Liver (tissue), 9 donors: ENCODE measurements around the gene CLPTM1. TPM values are rescaled to one million over a fixed set of nuclear protein-coding genes. Genes with fewer than 3 reads are reported as not detected.

Experiments
- DNase-seq: peaks from one replicate; pipeline ENCODE4 v3.0.0-alpha.2; 2017; ENCODE audit warnings: low spot score
- H3K27ac ChIP-seq, 2 donors: one replicate each; pipeline ENCODE4 v1.7.0; 2013; ENCODE audit warnings: inconsistent platforms in 2 of 2, low read length in 2 of 2, control low read depth in 1 of 2, low read depth in 1 of 2, mild to moderate bottlenecking in 1 of 2
- H3K27me3 ChIP-seq, 4 donors: one replicate each; pipeline versions ENCODE4 v1.6.1 to v1.7.0; 2013; ENCODE audit warnings: low read length in 3 of 4, inconsistent platforms in 1 of 4, mild to moderate bottlenecking in 1 of 4, moderate library complexity in 1 of 4; ENCODE audit not compliant: control insufficient read depth in 4 of 4, insufficient read depth in 4 of 4
- H3K36me3 ChIP-seq, 4 donors: one replicate each; pipeline versions ENCODE4 v1.6.1 to v1.7.0; 2013; ENCODE audit warnings: low read length in 3 of 4, mild to moderate bottlenecking in 3 of 4, low read depth in 1 of 4, moderate library complexity in 1 of 4; ENCODE audit not compliant: control insufficient read depth in 4 of 4, insufficient read depth in 3 of 4
- H3K4me1 ChIP-seq, 4 donors: one replicate each; pipeline versions ENCODE4 v1.6.1 to v1.7.0; 2013; ENCODE audit warnings: low read length in 3 of 4, mild to moderate bottlenecking in 3 of 4, moderate library complexity in 1 of 4; ENCODE audit not compliant: control insufficient read depth in 4 of 4, insufficient read depth in 4 of 4
- H3K4me3 ChIP-seq, 3 donors: one replicate each; pipeline versions ENCODE4 v1.6.1 to v1.7.0; 2013; ENCODE audit warnings: low read length in 3 of 3, control low read depth in 1 of 3, low read depth in 1 of 3, mild to moderate bottlenecking in 1 of 3
- H3K9ac ChIP-seq, 2 donors: one replicate each; pipeline ENCODE4 v1.7.0; 2013; ENCODE audit warnings: low read length in 2 of 2, mild to moderate bottlenecking in 2 of 2, moderate library complexity in 2 of 2, control low read depth in 1 of 2, low read depth in 1 of 2
- H3K9me3 ChIP-seq, 4 donors: one replicate each; pipeline versions ENCODE4 v1.6.1 to v1.7.0; 2013; ENCODE audit warnings: low read length in 3 of 4; ENCODE audit not compliant: control insufficient read depth in 4 of 4
- EGR1 ChIP-seq, 2 donors: IDR thresholded peaks; 2 replicates each; pipeline ENCODE4 v1.6.1; 2016 to 2018; ENCODE audit warnings: antibody characterized with exemption in 2 of 2, low read depth in 2 of 2
- FOXA1 ChIP-seq: IDR thresholded peaks from 2 replicates; pipeline ENCODE4 v1.6.1; 2016; ENCODE audit warnings: antibody characterized with exemption
- FOXA2 ChIP-seq: IDR thresholded peaks from 2 replicates; pipeline ENCODE4 v1.6.1; 2016; ENCODE audit warnings: antibody characterized with exemption
- HNF4A ChIP-seq, 2 donors: conservative IDR thresholded peaks; 2 replicates each; pipeline ENCODE4 v1.6.1; 2016; ENCODE audit warnings: antibody characterized with exemption in 2 of 2, mild to moderate bottlenecking in 2 of 2
- HNF4G ChIP-seq: IDR thresholded peaks from 2 replicates; pipeline ENCODE4 v1.6.1; 2016; ENCODE audit warnings: antibody characterized with exemption
- NR2F2 ChIP-seq: IDR thresholded peaks from 2 replicates; pipeline ENCODE4 v1.6.1; 2016; ENCODE audit warnings: antibody characterized with exemption
- RAD21 ChIP-seq, 2 donors: IDR thresholded peaks; 2 replicates each; pipeline ENCODE4 v1.6.1; 2016; ENCODE audit warnings: antibody characterized with exemption in 2 of 2, mild to moderate bottlenecking in 2 of 2
- RXRA ChIP-seq, 2 donors: IDR thresholded peaks; 2 replicates each; pipeline ENCODE4 v1.6.1; 2017 to 2018; ENCODE audit warnings: antibody characterized with exemption in 2 of 2, mild to moderate bottlenecking in 1 of 2
- SP1 ChIP-seq: IDR thresholded peaks from 2 replicates; pipeline ENCODE4 v1.6.1; 2018; ENCODE audit warnings: antibody characterized with exemption, mild to moderate bottlenecking
- TAF1 ChIP-seq: conservative IDR thresholded peaks from 2 replicates; pipeline ENCODE4 v1.6.1; 2016; ENCODE audit warnings: antibody characterized with exemption, mild to moderate bottlenecking
- YY1 ChIP-seq: IDR thresholded peaks from 2 replicates; pipeline ENCODE4 v1.6.1; 2016; ENCODE audit warnings: antibody characterized with exemption, mild to moderate bottlenecking
- WGBS: extraction: QIAGEN DNeasy Blood & Tissue Kit; methylation state at CpG from one replicate; pipeline ENCODE4 v1.1.7; 2013; 5-methylcytosine and 5-hydroxymethylcytosine counted together
- polyA plus RNA-seq, 2 donors: library from polyadenylated mRNA; stranded (reverse) in 1 of 2; unstranded in 1 of 2; fragments of 200-250 nt in 1 of 2; fragments of >200 nt in 1 of 2; fragmentation: Nextera tagmentation in 1 of 2; extraction: Ambion mirVana in 1 of 2; gene quantifications; one replicate each; pipeline versions ENCODE4 v1.2.1 to v1.2.3, GENCODE V29; 2013 to 2015
- total RNA-seq, 2 donors: library from RNA; depleted of rRNA; stranded (reverse); fragments of >200 nt; gene quantifications; one replicate each; pipeline ENCODE4 v1.2.3, GENCODE V29; 2014
- TF ChIP-seq, protein P1 (sequence below): IDR thresholded peaks from 2 replicates; pipeline ENCODE4 v1.6.1; 2016; ENCODE audit warnings: antibody characterized with exemption
- TF ChIP-seq, protein P2 (sequence below): fragments of 150-350 bp; IDR thresholded peaks from 2 replicates; pipeline ENCODE4 v1.5.1; 2017; ENCODE audit warnings: improper control_type of control experiment, low read depth, low read length; ENCODE audit not compliant: missing input control
- TF ChIP-seq, protein P3 (sequence below): IDR thresholded peaks from 2 replicates; pipeline ENCODE4 v1.6.1; 2016; ENCODE audit warnings: antibody characterized with exemption, mild to moderate bottlenecking
- TF ChIP-seq, protein P4 (sequence below): IDR thresholded peaks from 2 replicates; pipeline ENCODE4 v1.6.1; 2016; ENCODE audit warnings: antibody characterized with exemption
- donor health status: healthy.
- donor health status: healthy.
- donor health status: healthy.
- donor health status: healthy.
- donor health status: healthy.

CLPTM1 gene
- total and polyA plus RNA-seq, 4 donors: 35.8 to 94.5 (median 51.5) TPM

DNA sequence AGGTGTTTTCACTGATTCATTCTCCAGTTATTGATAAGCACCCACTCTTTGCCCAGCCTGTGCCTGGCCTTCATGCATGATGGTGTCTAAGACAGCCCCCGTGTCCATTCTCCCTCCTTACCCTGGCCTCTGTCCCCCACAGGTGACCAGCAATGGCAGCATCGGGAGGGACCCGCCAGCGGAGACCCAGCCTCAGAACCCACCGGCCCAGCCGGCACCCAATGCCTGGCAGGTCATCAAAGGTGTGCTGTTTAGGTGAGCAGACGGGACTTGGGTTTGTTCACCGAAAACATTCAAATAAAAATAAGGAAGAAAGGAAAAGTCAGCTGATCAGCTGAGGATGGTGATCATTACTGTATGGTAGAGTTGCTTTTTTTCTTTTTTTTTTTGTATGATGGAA lies 6.6 kb downstream of the CLPTM1 start:
- DNase-seq: no peak
- H3K36me3 ChIP-seq: peaks cover 7 to 22% (median 9%) of the 10 kb centered on the region in 4 donors
- no peak overlapping the region for H3K27ac ChIP-seq
- no peak overlapping the region for H3K9ac ChIP-seq
- WGBS: 94% methylated on average over 8 of the region's 8 CpGs
- no peaks in the 10 kb centered on the region for H3K9me3 ChIP-seq
- no peaks in the 10 kb centered on the region for H3K27me3 ChIP-seq
- no peak overlapping the region for H3K4me3 ChIP-seq
- peaks cover 0 to 16% (median 13%) of the 10 kb centered on the region in 4 donors for H3K4me1 ChIP-seq
- TF ChIP-seq HNF4A (conservative IDR thresholded peaks at IDR 0.05) (no peak), HNF4G (no peak), EGR1 (IDR thresholded peaks at IDR 0.05; ENCODE audit: low read depth in 2 of 2) (no peak), FOXA2 (no peak), YY1 (no peak), RAD21 (IDR thresholded peaks at IDR 0.05) (no peak)
- TF ChIP-seq, protein P1, sequence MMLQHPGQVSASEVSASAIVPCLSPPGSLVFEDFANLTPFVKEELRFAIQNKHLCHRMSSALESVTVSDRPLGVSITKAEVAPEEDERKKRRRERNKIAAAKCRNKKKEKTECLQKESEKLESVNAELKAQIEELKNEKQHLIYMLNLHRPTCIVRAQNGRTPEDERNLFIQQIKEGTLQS: no peak

GRCh38 chr19:44968118-44968517 lies 12.9 kb downstream of the CLPTM1 start:
- 94% methylated on average over 5 of the region's 5 CpGs for WGBS
- H3K9me3 ChIP-seq: no peaks in the 10 kb centered on the region
- peaks cover 2 to 32% (median 12%) of the 10 kb centered on the region in 4 donors for H3K36me3 ChIP-seq
- no peaks in the 10 kb centered on the region for H3K27me3 ChIP-seq
- no peak overlapping the region for H3K9ac ChIP-seq
- H3K4me1 ChIP-seq: no peaks in the 10 kb centered on the region
- no peak overlapping the region for H3K4me3 ChIP-seq
- DNase-seq: no peak
- no peak for TF ChIP-seq HNF4A (conservative IDR thresholded peaks at IDR 0.05)
- TF ChIP-seq TAF1: no peak
- TF ChIP-seq, protein P2, sequence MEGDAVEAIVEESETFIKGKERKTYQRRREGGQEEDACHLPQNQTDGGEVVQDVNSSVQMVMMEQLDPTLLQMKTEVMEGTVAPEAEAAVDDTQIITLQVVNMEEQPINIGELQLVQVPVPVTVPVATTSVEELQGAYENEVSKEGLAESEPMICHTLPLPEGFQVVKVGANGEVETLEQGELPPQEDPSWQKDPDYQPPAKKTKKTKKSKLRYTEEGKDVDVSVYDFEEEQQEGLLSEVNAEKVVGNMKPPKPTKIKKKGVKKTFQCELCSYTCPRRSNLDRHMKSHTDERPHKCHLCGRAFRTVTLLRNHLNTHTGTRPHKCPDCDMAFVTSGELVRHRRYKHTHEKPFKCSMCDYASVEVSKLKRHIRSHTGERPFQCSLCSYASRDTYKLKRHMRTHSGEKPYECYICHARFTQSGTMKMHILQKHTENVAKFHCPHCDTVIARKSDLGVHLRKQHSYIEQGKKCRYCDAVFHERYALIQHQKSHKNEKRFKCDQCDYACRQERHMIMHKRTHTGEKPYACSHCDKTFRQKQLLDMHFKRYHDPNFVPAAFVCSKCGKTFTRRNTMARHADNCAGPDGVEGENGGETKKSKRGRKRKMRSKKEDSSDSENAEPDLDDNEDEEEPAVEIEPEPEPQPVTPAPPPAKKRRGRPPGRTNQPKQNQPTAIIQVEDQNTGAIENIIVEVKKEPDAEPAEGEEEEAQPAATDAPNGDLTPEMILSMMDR: no peak
- TF ChIP-seq, protein P1: no peak
- TF ChIP-seq, protein P3, sequence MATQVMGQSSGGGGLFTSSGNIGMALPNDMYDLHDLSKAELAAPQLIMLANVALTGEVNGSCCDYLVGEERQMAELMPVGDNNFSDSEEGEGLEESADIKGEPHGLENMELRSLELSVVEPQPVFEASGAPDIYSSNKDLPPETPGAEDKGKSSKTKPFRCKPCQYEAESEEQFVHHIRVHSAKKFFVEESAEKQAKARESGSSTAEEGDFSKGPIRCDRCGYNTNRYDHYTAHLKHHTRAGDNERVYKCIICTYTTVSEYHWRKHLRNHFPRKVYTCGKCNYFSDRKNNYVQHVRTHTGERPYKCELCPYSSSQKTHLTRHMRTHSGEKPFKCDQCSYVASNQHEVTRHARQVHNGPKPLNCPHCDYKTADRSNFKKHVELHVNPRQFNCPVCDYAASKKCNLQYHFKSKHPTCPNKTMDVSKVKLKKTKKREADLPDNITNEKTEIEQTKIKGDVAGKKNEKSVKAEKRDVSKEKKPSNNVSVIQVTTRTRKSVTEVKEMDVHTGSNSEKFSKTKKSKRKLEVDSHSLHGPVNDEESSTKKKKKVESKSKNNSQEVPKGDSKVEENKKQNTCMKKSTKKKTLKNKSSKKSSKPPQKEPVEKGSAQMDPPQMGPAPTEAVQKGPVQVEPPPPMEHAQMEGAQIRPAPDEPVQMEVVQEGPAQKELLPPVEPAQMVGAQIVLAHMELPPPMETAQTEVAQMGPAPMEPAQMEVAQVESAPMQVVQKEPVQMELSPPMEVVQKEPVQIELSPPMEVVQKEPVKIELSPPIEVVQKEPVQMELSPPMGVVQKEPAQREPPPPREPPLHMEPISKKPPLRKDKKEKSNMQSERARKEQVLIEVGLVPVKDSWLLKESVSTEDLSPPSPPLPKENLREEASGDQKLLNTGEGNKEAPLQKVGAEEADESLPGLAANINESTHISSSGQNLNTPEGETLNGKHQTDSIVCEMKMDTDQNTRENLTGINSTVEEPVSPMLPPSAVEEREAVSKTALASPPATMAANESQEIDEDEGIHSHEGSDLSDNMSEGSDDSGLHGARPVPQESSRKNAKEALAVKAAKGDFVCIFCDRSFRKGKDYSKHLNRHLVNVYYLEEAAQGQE: no peak
- TF ChIP-seq HNF4G: no peak
- TF ChIP-seq FOXA1: no peak
- no peak for TF ChIP-seq FOXA2
- no peak for TF ChIP-seq RXRA (IDR thresholded peaks at IDR 0.05)
- TF ChIP-seq RAD21 (IDR thresholded peaks at IDR 0.05): no peak
- TF ChIP-seq, protein P4, sequence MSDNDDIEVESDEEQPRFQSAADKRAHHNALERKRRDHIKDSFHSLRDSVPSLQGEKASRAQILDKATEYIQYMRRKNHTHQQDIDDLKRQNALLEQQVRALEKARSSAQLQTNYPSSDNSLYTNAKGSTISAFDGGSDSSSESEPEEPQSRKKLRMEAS: no peak
- no peak for TF ChIP-seq SP1
- TF ChIP-seq YY1: no peak
- no peak for TF ChIP-seq NR2F2
- TF ChIP-seq EGR1 (IDR thresholded peaks at IDR 0.05; ENCODE audit: low read depth in 2 of 2): no peak
- no peak overlapping the region for H3K27ac ChIP-seq
